ENCODE measurements around the gene SPRYD4.

DNA sequence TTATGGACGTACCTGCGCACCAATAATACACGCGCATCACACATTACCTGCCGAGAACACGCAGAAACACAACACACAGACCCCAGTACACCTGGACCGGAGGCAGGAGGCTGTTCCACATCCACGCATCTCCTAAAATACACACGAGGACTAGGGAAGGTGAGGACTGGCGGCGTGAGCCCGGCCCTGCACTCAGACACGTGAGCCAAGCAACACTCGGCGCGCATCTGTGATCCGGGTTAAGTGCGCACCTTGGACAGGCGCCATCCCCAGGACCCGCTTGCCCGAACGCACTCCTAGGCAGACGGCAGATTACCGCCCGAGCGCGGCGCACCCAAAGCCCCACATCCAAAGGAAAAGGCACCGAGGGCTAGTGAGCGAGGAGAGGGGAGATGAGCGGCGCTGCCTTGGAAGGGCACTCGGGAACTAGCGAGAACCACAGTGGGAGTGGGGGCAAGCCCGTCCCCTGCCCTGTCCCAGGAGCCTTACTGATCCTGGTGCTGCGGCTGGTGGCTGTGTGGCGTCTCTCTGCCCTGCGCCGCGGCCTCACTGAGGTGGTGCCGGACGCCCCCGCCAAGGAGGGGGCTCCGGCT, 19.2 kb downstream of the SPRYD4 start:
- TF ChIP-seq EZH2 (IDR thresholded peaks at IDR 0.05; ENCODE audit: insufficient read depth, poor library complexity, severe bottlenecking) = no peak
- TF ChIP-seq EZH2phosphoT487 (IDR thresholded peaks at IDR 0.05; ENCODE audit: insufficient read depth, low read depth) = no peak
